Vagina (tissue), 2 donors: Measurements from ENCODE around the gene MTHFD2.

Experiments used
- POLR2AphosphoS5 ChIP-seq, 2 donors: sonication (generic); formaldehyde crosslinking; IDR thresholded peaks; one replicate each; pipeline ENCODE4 v1.9.0; 2017; ENCODE audit warnings: antibody characterized with exemption in 2 of 2, mild to moderate bottlenecking in 2 of 2, low read depth in 1 of 2; ENCODE audit not compliant: insufficient read depth in 1 of 2
- TF ChIP-seq, protein P1 (sequence below), 3 experiments: fragments of 450-650 bp in 2 of 3; fragments of 200-600 bp in 1 of 3; sonication (generic) in 1 of 3; IDR thresholded peaks; one replicate each; pipeline ENCODE4 v1.5.1; 2017 to 2019; ENCODE audit warnings: antibody characterized with exemption in 3 of 3, mild to moderate bottlenecking in 2 of 3, moderate library complexity in 2 of 3

DNA sequence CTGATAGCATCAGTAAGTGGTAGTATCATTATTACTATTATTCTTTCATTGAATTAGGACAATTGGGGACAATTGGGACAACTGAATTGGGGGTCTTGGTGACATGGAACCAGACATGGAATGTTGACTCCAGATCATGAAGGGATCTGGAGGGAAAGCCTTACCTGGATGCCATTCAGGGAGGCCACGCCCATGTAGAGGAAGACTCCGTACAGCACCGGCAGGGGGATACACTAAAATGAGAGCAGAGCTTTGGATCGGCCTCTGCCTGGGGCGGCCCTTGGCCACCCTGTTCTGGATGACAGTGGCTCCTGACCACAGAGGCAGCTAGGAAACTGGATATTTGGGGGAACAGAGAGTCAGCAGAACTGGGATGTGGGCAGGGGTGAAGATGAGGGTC is 29.2 kb downstream of the MTHFD2 start:
- TF ChIP-seq, protein P1, sequence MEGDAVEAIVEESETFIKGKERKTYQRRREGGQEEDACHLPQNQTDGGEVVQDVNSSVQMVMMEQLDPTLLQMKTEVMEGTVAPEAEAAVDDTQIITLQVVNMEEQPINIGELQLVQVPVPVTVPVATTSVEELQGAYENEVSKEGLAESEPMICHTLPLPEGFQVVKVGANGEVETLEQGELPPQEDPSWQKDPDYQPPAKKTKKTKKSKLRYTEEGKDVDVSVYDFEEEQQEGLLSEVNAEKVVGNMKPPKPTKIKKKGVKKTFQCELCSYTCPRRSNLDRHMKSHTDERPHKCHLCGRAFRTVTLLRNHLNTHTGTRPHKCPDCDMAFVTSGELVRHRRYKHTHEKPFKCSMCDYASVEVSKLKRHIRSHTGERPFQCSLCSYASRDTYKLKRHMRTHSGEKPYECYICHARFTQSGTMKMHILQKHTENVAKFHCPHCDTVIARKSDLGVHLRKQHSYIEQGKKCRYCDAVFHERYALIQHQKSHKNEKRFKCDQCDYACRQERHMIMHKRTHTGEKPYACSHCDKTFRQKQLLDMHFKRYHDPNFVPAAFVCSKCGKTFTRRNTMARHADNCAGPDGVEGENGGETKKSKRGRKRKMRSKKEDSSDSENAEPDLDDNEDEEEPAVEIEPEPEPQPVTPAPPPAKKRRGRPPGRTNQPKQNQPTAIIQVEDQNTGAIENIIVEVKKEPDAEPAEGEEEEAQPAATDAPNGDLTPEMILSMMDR (IDR thresholded peaks at IDR 0.05) = no peak
- no peak for TF ChIP-seq POLR2AphosphoS5 (IDR thresholded peaks at IDR 0.05; ENCODE audit: insufficient read depth in 1 of 2, low read depth in 1 of 2)
